Germinal center (tissue), 1 donor: ENCODE data around the gene RHEBL1.

Experiments used
- DNase-seq: peaks from one replicate; pipeline ENCODE4 v3.0.0; 2012; ENCODE audit warnings: mixed read lengths, low spot score

RHEBL1 gene

DNA sequence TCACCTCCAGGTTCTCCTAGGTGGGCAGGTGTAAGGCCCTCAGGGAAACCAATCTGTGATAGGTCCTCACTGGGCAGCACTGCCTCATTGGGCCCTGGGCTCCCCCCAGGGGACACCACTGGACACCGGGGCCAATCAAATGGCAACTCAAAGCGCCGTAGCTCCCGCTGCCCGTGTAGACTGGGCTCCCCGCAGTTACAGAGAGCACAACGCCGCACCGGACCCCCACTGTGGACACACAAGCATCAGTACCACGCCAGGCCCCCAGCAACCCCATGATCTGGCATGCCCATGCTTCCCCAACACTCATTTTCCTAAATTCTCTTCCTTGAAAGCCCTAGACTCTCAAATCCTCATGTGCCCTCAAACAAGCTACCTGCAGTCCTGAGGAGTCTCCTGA, 15.3 kb downstream of the RHEBL1 start:
- DNase-seq: no peak

DNA sequence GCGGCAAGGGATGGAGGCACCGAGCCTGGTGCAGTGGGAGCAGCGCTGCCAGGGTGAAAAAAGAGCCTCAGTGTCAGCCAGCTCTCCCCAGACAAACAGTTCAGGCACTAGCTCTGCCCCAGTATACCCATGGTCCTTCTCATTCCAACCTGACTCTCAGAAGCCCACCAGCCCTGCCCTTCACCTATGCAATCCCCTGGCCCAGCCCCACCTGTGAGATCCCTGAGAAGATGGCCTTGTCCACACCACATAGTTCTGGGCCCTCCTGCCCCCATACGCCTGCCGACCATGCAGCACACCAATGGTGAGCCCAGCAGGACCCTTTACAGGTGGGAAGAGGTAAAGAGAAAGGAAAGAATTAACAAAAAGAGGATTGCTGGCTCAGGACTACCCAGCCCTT, 15.7 kb downstream of the RHEBL1 start:
- DNase-seq: no peak

DNA sequence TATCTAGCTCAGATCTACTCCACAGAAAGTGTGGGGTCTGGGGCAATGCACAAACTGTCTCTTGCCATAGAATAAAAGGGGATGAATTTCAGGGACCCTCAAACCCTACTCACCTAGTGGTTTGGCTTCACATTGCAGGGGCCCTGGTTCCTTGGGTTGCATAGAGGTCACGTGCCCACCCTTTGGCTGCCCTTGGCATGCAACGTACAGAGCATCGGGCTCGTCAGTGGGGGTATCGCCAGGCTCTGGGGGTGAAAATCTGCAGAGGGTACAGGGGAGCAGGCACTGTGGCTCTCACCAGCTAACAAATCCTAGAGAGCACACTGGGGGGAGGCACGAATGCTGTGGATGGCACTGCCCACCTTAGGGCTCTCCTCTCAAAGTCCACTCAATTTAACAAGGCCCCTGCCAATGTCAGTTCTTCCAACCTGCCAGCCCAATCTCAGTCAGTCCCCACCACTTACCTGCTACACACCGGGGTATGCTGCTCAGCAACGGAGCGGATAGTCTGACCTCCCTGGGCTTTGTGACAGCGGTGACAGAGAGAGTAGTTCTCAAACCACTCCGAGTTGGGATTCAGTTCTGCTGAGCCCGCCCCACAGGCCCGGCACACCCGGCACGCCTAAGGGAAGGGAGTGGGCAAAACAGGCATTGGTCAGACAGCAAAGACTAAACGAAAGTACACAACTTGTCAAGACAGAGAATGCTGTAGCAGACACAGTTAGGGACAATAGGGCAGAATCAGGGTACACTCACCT, 17.1 kb downstream of the RHEBL1 start:
- no peak for DNase-seq

DNA sequence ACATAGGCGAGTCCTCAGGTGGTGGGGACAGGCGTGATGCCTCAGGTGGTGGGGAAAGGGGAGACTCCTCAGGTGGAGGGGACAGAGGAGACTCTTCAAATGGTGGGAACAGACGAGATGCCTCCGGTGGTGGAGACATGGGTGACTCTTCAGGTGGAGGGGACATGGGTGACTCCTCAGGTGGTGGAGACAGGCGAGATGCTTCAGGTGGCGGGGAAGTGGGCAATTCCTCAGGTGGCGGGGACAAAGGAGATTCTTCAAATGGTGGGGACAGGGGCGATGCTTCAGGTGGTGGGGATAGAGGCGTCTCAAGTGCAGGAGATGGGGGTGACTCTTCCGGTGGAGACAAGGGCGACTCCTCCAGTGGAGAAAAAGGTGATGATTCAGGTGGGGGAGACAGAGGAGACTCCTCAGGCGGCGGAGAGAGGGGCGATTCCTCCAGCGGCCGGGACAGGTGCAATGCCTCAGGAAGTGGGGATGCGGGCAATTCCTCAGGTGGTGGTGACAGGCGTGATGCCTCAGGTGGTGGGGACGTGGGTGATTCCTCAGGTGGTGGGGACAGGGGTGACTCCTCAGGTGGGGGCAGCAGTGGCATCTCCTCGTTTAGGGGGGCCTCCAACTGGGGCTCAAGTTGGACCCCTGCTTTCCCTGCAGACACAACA, 17.9 kb downstream of the RHEBL1 start:
- DNase-seq: no peak

DNA sequence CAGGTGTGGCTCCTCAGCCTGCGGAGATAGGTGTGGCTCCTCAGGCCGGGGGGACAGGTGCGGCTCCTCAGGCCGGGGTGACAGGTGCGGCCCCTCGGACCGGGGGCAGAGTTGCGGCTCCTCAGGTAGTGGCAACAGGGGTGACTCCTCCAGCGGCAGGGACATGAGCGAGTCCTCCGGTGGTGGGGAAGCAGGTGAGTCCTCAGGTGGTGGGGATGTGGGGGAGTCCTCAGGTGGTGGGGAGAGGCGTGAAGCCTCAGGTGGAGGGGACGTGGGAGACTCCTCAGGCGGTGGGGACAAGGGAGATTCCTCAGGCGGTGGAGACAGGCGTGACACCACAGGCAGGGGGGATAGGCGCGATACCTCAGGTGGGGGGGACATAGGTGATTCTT, 18.4 kb downstream of the RHEBL1 start:
- no peak for DNase-seq

DNA sequence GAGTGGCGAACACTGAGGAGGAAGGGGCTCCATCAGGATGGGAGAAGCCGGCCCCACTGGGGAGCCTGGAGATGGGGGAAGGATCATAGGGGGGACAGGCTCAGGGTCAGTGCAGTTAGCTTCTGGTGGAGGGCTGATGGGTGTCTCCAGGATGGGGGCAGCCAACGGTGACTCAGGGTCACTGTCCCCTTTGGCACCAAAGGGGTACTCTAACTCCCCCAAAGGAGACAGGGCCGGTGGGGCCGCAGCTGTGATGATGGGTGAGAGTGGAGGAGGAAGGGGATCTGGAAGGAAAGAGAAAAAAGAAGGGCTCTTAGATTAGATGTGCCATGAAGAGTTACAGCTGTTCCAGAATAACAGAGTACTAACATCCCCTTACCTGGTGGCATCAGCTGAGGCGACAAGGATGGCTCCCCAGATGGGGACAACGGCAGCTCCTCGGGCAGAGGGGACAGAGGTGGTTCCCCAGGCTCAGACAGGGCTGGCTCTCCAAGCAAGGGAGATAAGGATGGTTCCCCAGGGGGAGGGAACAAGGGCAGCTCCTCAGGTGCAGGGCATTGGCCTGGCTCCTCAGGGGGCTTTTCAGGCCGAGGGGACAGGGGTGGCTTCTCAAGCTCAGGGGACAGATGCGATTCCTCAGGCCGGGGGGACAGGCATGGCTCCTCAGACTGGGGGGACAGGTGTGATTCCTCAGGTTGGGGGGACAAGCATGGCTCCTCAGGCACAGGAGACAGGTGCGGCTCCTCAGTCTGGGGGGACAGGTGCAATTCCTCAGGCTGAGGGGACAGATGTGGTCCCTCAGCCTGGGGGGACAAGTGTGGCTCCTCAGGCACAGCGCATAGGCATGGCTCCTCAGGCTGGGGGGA, 19.0 kb downstream of the RHEBL1 start:
- no peak for DNase-seq

DNA sequence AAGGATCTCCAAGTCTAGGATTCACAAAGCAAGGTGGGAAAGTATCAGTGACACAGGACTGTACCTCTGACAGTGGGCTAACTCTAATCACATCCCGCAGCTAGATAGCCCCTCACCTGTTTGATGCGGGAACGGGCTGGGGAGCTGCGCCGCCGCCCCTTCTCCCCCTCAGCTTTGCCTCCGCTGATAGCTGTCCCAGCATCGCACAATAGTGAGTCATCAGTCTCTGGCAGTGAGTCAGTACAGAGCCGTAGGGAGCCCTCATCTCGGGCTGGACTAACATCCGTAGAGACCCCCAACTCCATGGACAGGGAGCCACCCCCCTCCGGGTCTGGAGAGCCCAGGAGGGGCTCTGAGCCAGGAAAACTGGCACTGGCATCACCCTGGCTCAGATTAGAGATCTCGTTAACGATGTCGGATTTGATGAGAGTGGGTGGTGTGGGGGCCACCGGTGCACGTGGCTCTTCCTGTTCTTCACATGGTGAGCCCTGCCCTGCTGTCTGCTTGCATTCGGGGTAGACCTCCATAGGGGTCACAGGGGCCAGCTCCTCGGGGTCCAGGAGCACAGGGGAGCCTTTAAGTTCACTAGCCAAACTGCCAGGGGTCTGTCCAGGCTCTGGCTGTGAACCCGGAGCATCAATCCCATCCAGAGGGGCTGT, 20.1 kb downstream of the RHEBL1 start:
- no peak for DNase-seq

DNA sequence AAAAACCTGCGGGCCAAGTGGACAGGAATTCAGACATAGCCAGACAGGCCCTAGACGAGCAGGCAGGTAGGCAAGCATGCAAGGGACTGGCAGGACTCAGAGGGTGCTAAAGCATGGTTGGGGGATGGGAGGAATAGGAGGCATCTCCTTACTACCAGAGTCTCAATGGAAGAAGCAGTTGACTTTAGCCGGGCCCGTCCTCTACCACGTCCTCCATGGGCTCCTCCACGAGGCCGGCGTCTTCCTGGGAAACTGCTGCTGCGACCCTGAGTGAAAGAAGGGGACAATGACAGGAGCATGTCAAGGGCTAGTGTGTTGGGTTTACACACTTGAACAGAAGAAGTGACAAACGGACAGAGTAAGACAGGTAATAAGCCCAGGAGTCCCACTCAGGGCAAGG, 20.8 kb downstream of the RHEBL1 start:
- no peak for DNase-seq

DNA sequence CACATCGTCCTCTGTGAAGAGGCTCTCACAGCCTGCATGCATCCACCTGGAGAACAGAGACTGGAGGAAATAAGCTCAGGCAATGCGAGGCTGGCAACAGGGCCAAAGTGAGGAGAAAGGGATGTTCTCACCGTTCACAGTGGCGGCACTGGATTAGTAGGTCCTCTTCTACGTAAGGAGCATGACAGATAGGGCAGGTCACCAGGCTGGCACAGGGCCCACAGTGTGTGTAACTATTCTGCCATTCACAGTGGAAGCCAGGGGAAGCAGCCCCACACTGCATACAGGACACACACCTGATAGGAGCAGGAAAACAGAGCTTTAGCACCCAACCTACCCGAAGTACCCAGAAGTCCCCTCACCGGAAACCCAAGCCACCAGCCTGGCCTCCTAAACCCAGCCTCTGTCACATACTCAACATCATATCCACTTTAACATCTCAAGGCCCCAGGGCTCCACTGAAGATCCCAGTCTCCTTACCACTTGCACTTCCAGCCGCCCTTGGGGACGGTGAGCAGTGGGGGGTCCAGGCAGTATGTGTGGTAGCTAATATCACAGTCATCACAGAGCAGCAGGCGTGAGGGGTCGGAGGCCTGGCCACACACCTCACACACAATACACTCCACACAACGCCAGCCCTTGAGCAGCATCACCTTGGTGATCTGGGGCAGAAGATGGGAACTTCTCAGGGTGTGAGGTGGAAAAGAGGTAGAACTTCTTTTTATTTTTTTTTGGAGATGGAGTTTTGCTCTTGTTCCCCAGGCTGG, 23.5 kb downstream of the RHEBL1 start:
- no peak for DNase-seq

DNA sequence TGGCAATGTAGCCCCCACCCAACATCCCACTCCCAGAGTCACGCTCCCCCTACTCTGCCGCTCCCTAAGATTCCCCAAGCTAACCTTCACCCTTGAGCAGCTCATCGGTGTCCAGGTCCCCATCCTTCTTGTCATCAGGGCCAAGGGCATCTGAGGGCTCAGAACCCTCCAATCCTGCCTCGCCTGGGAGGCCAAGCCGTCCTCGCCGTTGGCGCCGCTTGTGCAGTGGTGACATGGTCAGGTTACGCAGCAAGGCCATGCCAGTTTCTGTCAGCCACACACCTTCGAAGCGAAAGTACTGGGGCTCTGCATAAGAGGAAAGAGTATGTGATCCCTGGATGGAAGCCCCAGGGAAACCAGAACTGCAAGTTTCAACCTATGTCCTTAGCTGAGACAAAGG, 25.1 kb downstream of the RHEBL1 start:
- no peak for DNase-seq

DNA sequence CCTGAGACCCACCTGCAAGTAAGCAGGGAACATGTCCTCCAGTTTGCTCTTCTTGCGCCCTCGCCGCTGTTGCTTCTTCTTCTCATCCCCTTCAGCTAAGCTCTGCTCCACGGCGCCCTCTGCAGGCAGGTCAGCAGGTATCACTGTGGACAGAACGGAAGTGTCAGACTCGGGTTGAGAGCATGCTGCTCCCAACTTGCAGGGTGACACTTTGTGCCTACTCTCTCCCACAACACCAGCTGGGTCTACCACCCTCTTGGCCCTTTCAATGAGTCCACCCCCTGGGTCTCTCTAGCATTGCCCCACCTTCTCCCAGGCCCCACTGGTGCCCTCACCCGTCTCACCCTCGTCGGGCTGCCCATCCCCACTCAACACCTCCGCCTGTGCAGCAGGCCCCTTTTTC, 25.9 kb downstream of the RHEBL1 start:
- peak; percentile 76 for DNase-seq

DNA sequence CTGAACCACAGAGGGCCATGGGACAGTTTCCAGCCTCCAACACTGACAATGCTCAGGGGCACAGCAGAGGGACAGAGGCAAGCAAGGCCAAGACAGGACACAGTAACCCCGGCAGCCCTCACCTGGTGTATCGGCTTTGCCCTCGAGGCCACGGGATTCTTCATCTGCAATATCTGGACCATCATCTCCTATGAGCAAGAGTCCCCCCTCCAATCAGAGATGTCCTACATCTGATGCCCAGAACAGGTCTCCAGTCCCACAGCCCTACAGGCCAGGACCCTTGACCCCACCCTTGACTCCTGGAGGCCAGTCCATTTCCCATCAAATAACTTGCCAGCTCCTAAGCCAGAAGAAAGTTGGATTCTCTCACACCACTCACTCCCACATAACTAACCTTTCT, 26.5 kb downstream of the RHEBL1 start:
- no peak for DNase-seq

DNA sequence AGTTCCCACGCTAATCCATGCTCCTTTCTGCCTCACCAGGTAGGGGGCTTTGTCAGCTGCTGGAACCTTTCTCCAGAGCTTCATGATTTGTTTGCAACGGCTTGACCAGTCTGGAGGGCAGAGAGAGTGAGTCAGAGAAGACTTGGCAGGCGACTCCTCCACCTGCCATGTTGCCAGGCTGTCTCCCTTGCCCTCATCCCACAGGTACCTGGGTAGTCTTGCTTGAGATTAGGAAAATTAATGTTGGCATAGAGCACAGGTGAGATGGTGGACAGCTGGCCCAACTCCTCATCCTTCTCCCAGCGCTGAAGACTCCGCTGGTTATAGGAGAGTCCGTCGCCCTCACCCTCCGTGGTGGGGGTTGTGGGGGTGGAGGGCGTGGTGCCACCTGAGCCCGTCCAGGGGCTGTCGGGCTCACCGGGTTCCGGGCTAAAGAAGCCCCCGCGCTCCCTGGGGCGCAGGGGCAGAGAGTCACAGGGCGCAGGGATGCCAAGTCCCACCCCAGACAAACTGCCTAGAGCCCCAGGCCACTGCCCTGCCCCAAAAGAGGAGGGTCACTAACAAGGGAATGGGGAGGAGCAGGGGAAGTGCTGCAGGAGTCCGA, 27.8 kb downstream of the RHEBL1 start:
- DNase-seq: no peak

DNA sequence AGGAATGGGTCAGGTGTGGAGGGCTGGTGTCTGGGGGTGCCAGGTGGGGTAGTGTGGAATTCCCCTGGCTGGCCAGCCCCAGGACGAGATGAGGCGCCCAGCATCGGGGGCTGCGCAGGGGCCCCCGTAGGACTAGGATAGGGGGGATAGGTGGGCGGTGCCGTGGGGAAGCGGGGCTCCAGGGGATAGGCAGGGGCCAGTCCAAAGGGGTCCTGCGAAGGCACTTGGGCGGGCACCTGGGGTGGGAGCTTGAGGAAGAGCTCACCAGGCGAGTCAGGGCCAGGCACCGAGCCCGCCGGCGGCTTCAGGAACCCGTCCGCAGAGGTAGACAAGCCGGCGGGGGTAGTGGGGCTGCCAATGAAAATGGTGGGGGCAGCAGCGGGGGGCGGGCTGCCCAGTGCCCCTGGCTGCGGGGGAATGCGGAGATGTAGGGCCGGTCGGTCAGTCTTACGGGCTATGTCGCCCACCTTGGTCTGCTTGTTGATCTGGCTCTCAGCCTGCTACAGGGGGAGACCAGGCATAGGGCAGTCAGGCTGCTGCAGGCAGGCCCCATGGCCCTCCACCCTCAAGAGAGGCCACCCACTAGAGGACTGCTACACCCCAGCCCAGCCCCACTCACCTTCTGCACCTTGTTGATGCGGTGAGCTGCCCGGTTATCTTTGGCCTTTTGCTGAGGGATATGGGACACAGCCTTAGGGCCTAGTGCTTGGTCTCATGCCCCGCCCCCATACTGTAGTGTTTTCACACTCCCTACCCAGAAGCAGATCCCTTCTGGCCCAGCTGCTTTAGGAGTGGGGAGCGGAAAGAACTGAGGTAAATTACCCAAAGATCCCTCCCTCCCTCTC, 28.5 kb downstream of the RHEBL1 start:
- no peak for DNase-seq

DNA sequence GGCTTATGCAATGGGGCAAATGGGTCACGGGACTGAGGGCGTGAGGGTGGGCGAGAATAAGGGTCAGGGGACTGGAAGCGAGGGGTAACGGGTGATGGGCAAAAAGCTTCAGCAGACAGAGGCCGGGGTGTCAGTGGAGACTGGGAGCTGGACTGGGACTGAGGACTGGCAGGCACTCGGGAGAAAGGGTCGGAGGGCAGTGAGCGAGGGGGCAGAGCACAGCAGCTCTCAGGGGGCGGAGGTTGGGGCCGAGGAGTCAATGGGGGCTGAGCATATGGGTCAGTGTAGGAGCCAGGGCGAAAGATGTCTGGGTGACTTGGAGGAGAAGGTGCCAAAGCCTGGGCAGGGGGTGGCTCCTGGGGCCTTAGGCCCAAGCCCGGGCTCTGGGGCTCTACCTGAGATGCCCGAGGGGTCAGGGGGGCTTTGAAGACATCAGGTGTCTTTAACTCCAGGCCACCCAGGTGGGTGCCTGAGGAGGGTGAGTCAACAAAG, 29.4 kb downstream of the RHEBL1 start:
- no peak for DNase-seq

DNA sequence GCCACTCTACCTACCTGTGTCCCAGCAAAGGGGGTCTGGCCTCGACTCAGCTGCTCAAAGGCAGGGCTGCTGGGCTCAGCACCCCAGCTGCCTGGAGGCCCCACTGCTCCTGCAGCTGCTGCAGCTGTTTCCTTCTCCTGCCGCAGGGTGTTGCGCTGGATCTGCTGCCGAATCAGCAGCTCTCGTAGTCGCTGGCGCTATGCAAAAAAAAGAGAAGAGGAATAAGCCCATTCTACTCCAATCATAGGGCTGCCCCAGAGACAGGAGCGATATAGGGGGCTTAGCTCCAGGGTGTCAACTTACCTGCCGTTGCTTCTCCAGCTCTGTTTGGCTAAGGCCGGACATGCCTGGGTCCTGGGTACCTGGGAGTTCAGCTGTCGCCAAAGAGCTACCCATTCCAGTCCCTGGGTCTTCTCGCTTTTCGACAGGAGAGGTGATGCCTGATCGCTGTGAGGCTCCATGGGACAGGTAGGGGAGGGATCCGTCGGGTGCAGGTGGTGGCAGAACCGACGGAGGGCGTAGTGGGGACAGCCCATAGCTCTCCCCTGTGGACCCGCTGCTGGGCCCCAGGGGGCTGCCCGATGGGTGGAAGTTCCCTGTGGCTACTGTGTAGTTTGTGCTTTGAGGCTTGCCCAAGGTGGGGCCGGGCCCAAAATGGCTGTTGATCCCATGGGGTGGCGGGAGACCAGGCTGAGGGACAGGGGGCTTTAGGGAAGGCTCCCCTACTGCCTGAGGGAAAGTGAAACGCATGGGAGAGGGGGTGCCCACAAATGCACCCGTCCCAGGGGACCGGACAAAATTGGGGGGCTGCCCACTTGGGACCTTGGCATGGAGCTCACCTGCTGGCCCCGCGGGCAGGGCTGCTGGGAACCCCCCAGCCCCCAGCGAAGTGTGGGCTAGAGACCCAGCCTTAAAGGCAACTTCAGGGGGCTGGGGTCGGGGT, 30.1 kb downstream of the RHEBL1 start:
- no peak for DNase-seq

DNA sequence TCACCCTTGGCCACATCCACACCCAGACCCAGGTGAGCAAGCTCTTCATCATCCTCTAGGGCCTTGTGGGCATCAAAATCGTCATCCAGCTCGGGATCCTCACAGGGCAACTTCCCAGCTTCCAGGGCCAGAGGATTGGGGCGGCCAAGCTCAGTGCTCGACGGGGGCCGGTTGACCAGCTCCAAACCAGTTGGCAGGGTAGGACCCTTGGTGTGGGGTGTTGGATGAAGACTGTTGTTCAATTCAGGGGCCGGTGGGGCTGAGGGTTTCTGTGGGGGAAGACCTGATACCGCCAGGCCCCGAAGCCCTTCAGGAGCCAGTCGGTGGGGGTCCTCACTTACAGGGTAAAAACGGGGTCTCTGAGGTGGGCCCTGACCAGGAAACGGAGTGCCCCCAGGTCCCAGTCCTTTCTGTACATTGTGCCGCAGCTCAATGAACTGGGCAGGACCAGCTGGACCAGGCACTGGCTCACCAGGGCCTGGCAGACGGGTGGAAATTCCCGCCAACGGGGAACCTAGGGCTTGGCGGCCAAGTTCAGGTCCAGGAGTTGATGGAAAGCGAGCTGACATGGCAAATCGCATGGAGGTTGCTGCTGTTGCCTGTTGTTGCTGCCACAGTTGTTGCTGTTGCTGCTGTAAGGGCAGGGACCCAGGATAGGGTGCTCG, 31.4 kb downstream of the RHEBL1 start:
- no peak for DNase-seq

DNA sequence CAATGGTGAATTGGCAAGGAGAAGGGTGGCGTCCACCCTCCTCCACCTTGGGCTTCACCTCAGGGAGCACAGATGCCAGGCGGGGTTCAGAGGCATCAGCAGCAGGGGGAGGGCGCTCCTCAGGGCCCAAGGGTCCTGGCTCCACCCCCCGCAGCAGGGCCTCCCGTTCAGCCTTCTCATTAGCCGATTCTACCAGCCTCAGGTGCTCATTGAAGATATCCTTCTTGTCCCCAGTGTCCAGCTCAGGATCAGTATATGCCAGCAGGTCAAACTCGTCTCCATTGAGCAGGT, 31.9 kb downstream of the RHEBL1 start:
- no peak for DNase-seq
